Skin of body (tissue), 2 donors: ENCODE measurements around the gene RPS6KA2. TPM values are rescaled to one million over a fixed set of nuclear protein-coding genes. Genes with fewer than 3 reads are reported as not detected.

ENCODE experiments used
- DNase-seq: peaks from one replicate; lab custom pipeline; 2025; lab: John Stamatoyannopoulos, UW
- total RNA-seq: library from RNA; depleted of rRNA; stranded (reverse); fragments of >200 nt; gene quantifications from one replicate; pipeline ENCODE4 v1.2.3, GENCODE V29; 2014

RPS6KA2 gene
- total RNA-seq, 1 donor from 2014 or later, result 11.7 TPM

GRCh38 chr6:166507809-166508564, 119.1 kb downstream of the RPS6KA2 start:
- no peak for DNase-seq

GRCh38 chr6:166507380-166507779, 119.7 kb downstream of the RPS6KA2 start:
- no peak for DNase-seq

GRCh38 chr6:166505133-166505905, 121.7 kb downstream of the RPS6KA2 start:
- DNase-seq, result no peak

GRCh38 chr6:166504100-166504499, 123.0 kb downstream of the RPS6KA2 start:
- no peak for DNase-seq

GRCh38 chr6:166503167-166503744, 123.8 kb downstream of the RPS6KA2 start:
- DNase-seq, result no peak

- DNase-seq, result no peak
Observed at GRCh38 chr6:166502453-166502852, 124.6 kb downstream of the RPS6KA2 start.

- no peak for DNase-seq
Observed at GRCh38 chr6:166501246-166501645, 125.8 kb downstream of the RPS6KA2 start.

GRCh38 chr6:166500246-166500645, 126.8 kb downstream of the RPS6KA2 start:
- DNase-seq, result no peak

- no peak for DNase-seq
Observed at GRCh38 chr6:166499350-166500163, 127.5 kb downstream of the RPS6KA2 start.

GRCh38 chr6:166498661-166499349, 128.2 kb downstream of the RPS6KA2 start:
- DNase-seq, result no peak

GRCh38 chr6:166498228-166498627, 128.8 kb downstream of the RPS6KA2 start:
- no peak for DNase-seq

GRCh38 chr6:166497087-166497899, 129.8 kb downstream of the RPS6KA2 start:
- no peak for DNase-seq

GRCh38 chr6:166496460-166496859, 130.6 kb downstream of the RPS6KA2 start:
- no peak for DNase-seq

- DNase-seq, result no peak
Observed at GRCh38 chr6:166495487-166496314, 131.3 kb downstream of the RPS6KA2 start.

GRCh38 chr6:166494757-166495486, 132.1 kb downstream of the RPS6KA2 start:
- no peak for DNase-seq

GRCh38 chr6:166494101-166494441, 133.0 kb downstream of the RPS6KA2 start:
- no peak for DNase-seq

- DNase-seq, result no peak
Observed at GRCh38 chr6:166493427-166494100, 133.5 kb downstream of the RPS6KA2 start.
